ENCODE data around the gene COL4A2. TPM values are rescaled to one million over a fixed set of nuclear protein-coding genes. Genes with fewer than 3 reads are reported as not detected.

Gene COL4A2
- polyA plus RNA-seq, 1 donor (not counting 4 experiments of a cell fraction or from before 2014, with no cell fraction given): 30.7 TPM

DNA sequence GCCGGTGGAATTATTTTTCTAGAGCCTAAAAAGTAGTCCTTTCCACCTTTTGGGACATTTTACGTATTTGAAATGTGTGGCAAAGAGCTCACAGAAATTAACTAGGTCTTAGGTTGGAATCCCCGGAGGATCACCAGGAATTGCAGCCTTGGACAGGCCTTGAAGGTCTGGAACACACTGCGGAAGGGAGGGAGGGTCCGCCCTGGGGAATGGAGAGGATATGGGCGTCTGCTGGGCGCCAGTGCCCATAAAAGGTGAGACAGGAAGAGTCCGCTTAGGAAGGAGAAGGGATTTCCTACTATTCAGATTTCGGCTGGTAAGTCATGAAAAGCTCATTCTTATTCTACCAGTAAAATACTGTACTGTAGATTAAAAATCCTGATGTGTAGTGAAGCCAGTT lies 111.9 kb downstream of the COL4A2 start:
- H3K9me3 ChIP-seq (ENCODE audit: control insufficient read depth, low read depth, low read length): no peaks in the 10 kb centered on the region
- H4K20me1 ChIP-seq (ENCODE audit: control insufficient read depth, extremely low read depth, insufficient read depth, low read length): no peaks in the 10 kb centered on the region
- peaks cover 0 to 8% of the 10 kb centered on the region in 2 experiments for H3K36me3 ChIP-seq (ENCODE audit: control insufficient read depth in 2 of 2, extremely low read depth in 1 of 2, insufficient read depth in 2 of 2, low read length in 2 of 2)
- TF ChIP-seq EZH2 (IDR thresholded peaks at IDR 0.05; ENCODE audit: low read length) (no peak), CTCF (optimal IDR thresholded peaks at IDR 0.05 in 1 of 3, IDR thresholded peaks at IDR 0.05 in 1 of 3, conservative IDR thresholded peaks at IDR 0.05 in 1 of 3; ENCODE audit: extremely low read depth in 1 of 3, insufficient read depth in 2 of 3, low read length in 3 of 3) (no peak)
- no peaks in the 10 kb centered on the region for H3K27me3 ChIP-seq (ENCODE audit: control insufficient read depth, extremely low read depth, insufficient read depth, low read length)
- H3K27ac ChIP-seq (ENCODE audit: control insufficient read depth, insufficient read depth, low read length): no peak overlapping the region
- H3K4me2 ChIP-seq (ENCODE audit: control insufficient read depth, extremely low read depth, insufficient read depth, low read depth, low read length): no peak overlapping the region
- H3K79me2 ChIP-seq (ENCODE audit: control insufficient read depth, insufficient read depth, low read length): no peaks in the 10 kb centered on the region
- dilution Hi-C loops (cut with MboI; ENCODE audit: extremely low pct_ligation_motif_present, low sequenced_read_pairs): no loop called here
- peaks cover 18% of the 10 kb centered on the region for H3K4me1 ChIP-seq (ENCODE audit: control insufficient read depth, extremely low read depth, insufficient read depth, low read length)
- H3K4me3 ChIP-seq (ENCODE audit: control insufficient read depth in 2 of 3, extremely low read depth in 1 of 3, insufficient read depth in 2 of 3, low read depth in 1 of 3, low read length in 3 of 3): no peak overlapping the region
- FAIRE-seq: no peak
- no peak for DNase-seq (ENCODE audit: low read depth, low spot score)
- H3K9me1 ChIP-seq (ENCODE audit: control insufficient read depth, extremely low read depth, insufficient read depth, low read length): no peaks in the 10 kb centered on the region
- no peak overlapping the region for H3K9ac ChIP-seq (ENCODE audit: control insufficient read depth, extremely low read depth, insufficient read depth, low read length)
- H2AFZ ChIP-seq (ENCODE audit: control insufficient read depth, low read length): no peak overlapping the region

GRCh38 chr13:110419381-110419791 lies 112.3 kb downstream of the COL4A2 start:
- H3K4me3 ChIP-seq (ENCODE audit: control insufficient read depth in 2 of 3, extremely low read depth in 1 of 3, insufficient read depth in 2 of 3, low read depth in 1 of 3, low read length in 3 of 3): no peak overlapping the region
- TF ChIP-seq EZH2 (IDR thresholded peaks at IDR 0.05; ENCODE audit: low read length): no peak
- TF ChIP-seq CTCF (optimal IDR thresholded peaks at IDR 0.05 in 1 of 3, IDR thresholded peaks at IDR 0.05 in 1 of 3, conservative IDR thresholded peaks at IDR 0.05 in 1 of 3; ENCODE audit: extremely low read depth in 1 of 3, insufficient read depth in 2 of 3, low read length in 3 of 3): no peak
- no peak overlapping the region for H3K4me2 ChIP-seq (ENCODE audit: control insufficient read depth, extremely low read depth, insufficient read depth, low read depth, low read length)
- no peak overlapping the region for H2AFZ ChIP-seq (ENCODE audit: control insufficient read depth, low read length)
- H3K27ac ChIP-seq (ENCODE audit: control insufficient read depth, insufficient read depth, low read length): no peak overlapping the region
- H3K79me2 ChIP-seq (ENCODE audit: control insufficient read depth, insufficient read depth, low read length): no peaks in the 10 kb centered on the region
- dilution Hi-C loops (cut with MboI; ENCODE audit: extremely low pct_ligation_motif_present, low sequenced_read_pairs): no loop called here
- H3K9ac ChIP-seq (ENCODE audit: control insufficient read depth, extremely low read depth, insufficient read depth, low read length): no peak overlapping the region
- no peaks in the 10 kb centered on the region for H3K9me1 ChIP-seq (ENCODE audit: control insufficient read depth, extremely low read depth, insufficient read depth, low read length)
- FAIRE-seq: no peak
- H3K9me3 ChIP-seq (ENCODE audit: control insufficient read depth, low read depth, low read length): no peaks in the 10 kb centered on the region
- DNase-seq (ENCODE audit: low read depth, low spot score): no peak
- peaks cover 18% of the 10 kb centered on the region for H3K4me1 ChIP-seq (ENCODE audit: control insufficient read depth, extremely low read depth, insufficient read depth, low read length)
- no peaks in the 10 kb centered on the region for H3K27me3 ChIP-seq (ENCODE audit: control insufficient read depth, extremely low read depth, insufficient read depth, low read length)
- H4K20me1 ChIP-seq (ENCODE audit: control insufficient read depth, extremely low read depth, insufficient read depth, low read length): no peaks in the 10 kb centered on the region
- H3K36me3 ChIP-seq (ENCODE audit: control insufficient read depth in 2 of 2, extremely low read depth in 1 of 2, insufficient read depth in 2 of 2, low read length in 2 of 2): peaks cover 0 to 8% of the 10 kb centered on the region in 2 experiments

All from keratinocyte (primary cell).